BE2C (cell line): ENCODE measurements around the gene MRPS5.

Experiments
- DNase-seq: peaks from one replicate; pipeline ENCODE4 v3.0.0-alpha.2; 2020
- H3K27me3 ChIP-seq: fragments of 250-450 bp; sonication (Bioruptor Pico); 2 replicates; pipeline ENCODE4 v1.5.1; 2020; ENCODE audit warnings: mild to moderate bottlenecking
- H3K36me3 ChIP-seq: fragments of 250-450 bp; sonication (Bioruptor Pico); 2 replicates; pipeline ENCODE4 v1.5.1; 2020; ENCODE audit warnings: mild to moderate bottlenecking
- H3K4me1 ChIP-seq: fragments of 250-450 bp; sonication (Bioruptor Pico); 2 replicates; pipeline ENCODE4 v1.5.1; 2020
- H3K4me3 ChIP-seq: 2 replicates; pipeline ENCODE4 v1.5.1; 2011; ENCODE audit warnings: low read depth, low read length
- H3K9me3 ChIP-seq: fragments of 250-450 bp; sonication (Bioruptor Pico); 2 replicates; pipeline ENCODE4 v1.5.1; 2020
- TF ChIP-seq, protein P1 (sequence below): IDR thresholded peaks from 2 replicates; pipeline ENCODE4 v1.5.1; 2012; ENCODE audit warnings: mild to moderate bottlenecking, low read depth, low read length

MRPS5 gene

GRCh38 chr2:95075440-95076132 is 46.0 kb downstream of the MRPS5 start:
- TF ChIP-seq, protein P1, sequence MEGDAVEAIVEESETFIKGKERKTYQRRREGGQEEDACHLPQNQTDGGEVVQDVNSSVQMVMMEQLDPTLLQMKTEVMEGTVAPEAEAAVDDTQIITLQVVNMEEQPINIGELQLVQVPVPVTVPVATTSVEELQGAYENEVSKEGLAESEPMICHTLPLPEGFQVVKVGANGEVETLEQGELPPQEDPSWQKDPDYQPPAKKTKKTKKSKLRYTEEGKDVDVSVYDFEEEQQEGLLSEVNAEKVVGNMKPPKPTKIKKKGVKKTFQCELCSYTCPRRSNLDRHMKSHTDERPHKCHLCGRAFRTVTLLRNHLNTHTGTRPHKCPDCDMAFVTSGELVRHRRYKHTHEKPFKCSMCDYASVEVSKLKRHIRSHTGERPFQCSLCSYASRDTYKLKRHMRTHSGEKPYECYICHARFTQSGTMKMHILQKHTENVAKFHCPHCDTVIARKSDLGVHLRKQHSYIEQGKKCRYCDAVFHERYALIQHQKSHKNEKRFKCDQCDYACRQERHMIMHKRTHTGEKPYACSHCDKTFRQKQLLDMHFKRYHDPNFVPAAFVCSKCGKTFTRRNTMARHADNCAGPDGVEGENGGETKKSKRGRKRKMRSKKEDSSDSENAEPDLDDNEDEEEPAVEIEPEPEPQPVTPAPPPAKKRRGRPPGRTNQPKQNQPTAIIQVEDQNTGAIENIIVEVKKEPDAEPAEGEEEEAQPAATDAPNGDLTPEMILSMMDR: no peak
- no peaks in the 10 kb centered on the region; the same call in none of the 2 replicates for H3K27me3 ChIP-seq
- H3K4me1 ChIP-seq: no peaks in the 10 kb centered on the region
- no peaks in the 10 kb centered on the region for H3K9me3 ChIP-seq
- no peak overlapping the region for H3K4me3 ChIP-seq
- DNase-seq: no peak
- H3K36me3 ChIP-seq: no peaks in the 10 kb centered on the region

GRCh38 chr2:95074663-95075439 is 46.8 kb downstream of the MRPS5 start:
- no peaks in the 10 kb centered on the region; the same call in none of the 2 replicates for H3K27me3 ChIP-seq
- no peak for DNase-seq
- no peaks in the 10 kb centered on the region for H3K36me3 ChIP-seq

GRCh38 chr2:95073856-95074662 is 47.5 kb downstream of the MRPS5 start:
- H3K9me3 ChIP-seq: no peaks in the 10 kb centered on the region

More at GRCh38 chr2:95074663-95075439, 46.8 kb downstream of the MRPS5 start:
- H3K4me3 ChIP-seq: no peak overlapping the region
- no peaks in the 10 kb centered on the region for H3K4me1 ChIP-seq
- H3K9me3 ChIP-seq: no peaks in the 10 kb centered on the region
- TF ChIP-seq, protein P1: no peak

DNA sequence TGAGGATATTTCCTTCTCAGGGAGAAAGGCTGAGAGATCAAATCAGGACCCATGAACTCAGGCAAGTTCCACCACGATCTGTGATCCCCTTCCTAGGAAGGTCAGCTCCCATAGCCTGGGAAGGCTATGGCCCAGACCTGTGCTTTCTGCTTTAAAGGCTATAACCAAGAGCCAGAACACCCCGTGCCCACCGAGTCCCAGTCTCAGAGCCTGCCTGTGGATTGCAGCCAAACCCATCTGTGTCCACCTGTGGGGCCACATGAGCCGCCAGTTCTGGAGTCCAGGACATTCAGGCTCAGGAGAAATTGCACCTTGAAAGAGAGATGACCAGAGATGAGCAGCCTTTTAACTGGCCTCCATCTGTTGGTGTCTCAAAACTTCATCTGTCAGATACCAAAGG is 49.2 kb downstream of the MRPS5 start:
- H3K36me3 ChIP-seq: no peaks in the 10 kb centered on the region
- H3K27me3 ChIP-seq: no peaks in the 10 kb centered on the region; the same call in 1 of the 2 replicates
- H3K4me3 ChIP-seq: no peak overlapping the region
- no peaks in the 10 kb centered on the region for H3K9me3 ChIP-seq
- TF ChIP-seq, protein P1: no peak
- no peak for DNase-seq
- H3K4me1 ChIP-seq: no peaks in the 10 kb centered on the region

More at GRCh38 chr2:95073856-95074662, 47.5 kb downstream of the MRPS5 start:
- no peak for DNase-seq
- Histone ChIP-seq H3K4me3 (no peak overlapping the region), H3K4me1 (no peaks in the 10 kb centered on the region), H3K36me3 (no peaks in the 10 kb centered on the region), H3K27me3 (no peaks in the 10 kb centered on the region; the same call in none of the 2 replicates)
- TF ChIP-seq, protein P1: no peak

- TF ChIP-seq, protein P1: no peak
- DNase-seq: no peak
- Histone ChIP-seq H3K9me3 (no peaks in the 10 kb centered on the region), H3K4me3 (no peak overlapping the region), H3K27me3 (no peaks in the 10 kb centered on the region; the same call in 1 of the 2 replicates), H3K4me1 (no peaks in the 10 kb centered on the region), H3K36me3 (no peaks in the 10 kb centered on the region)
Measured at GRCh38 chr2:95071856-95072255, 49.8 kb downstream of the MRPS5 start.
